ENCODE data around the gene PCDHA5.

Gene PCDHA5

DNA sequence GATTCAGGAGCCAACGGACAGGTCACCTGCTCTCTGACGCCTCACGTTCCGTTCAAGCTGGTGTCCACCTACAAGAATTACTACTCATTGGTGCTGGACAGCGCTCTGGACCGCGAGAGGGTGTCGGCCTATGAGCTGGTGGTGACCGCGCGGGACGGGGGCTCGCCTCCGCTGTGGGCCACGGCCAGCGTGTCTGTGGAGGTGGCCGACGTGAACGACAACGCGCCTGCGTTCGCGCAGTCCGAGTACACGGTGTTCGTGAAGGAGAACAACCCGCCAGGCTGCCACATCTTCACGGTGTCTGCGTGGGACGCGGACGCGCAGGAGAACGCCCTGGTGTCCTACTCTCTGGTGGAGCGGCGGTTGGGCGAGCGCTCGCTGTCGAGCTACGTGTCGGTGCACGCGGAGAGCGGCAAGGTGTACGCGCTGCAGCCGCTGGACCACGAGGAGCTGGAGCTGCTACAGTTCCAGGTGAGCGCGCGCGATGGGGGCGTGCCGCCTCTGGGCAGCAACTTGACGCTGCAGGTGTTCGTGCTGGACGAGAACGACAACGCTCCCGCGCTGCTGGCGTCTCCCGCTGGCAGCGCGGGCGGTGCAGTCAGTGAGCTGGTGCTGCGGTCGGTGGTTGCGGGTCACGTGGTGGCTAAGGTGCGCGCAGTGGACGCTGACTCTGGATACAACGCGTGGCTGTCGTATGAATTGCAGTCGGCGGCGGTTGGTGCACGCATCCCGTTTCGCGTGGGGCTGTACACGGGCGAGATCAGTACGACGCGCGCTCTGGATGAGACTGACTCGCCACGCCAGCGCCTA is 36.0 kb downstream of the PCDHA5 start:
- no peak overlapping the region for H3K27ac ChIP-seq
- TF ChIP-seq, protein P1, sequence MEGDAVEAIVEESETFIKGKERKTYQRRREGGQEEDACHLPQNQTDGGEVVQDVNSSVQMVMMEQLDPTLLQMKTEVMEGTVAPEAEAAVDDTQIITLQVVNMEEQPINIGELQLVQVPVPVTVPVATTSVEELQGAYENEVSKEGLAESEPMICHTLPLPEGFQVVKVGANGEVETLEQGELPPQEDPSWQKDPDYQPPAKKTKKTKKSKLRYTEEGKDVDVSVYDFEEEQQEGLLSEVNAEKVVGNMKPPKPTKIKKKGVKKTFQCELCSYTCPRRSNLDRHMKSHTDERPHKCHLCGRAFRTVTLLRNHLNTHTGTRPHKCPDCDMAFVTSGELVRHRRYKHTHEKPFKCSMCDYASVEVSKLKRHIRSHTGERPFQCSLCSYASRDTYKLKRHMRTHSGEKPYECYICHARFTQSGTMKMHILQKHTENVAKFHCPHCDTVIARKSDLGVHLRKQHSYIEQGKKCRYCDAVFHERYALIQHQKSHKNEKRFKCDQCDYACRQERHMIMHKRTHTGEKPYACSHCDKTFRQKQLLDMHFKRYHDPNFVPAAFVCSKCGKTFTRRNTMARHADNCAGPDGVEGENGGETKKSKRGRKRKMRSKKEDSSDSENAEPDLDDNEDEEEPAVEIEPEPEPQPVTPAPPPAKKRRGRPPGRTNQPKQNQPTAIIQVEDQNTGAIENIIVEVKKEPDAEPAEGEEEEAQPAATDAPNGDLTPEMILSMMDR (conservative IDR thresholded peaks at IDR 0.05) = no peak

DNA sequence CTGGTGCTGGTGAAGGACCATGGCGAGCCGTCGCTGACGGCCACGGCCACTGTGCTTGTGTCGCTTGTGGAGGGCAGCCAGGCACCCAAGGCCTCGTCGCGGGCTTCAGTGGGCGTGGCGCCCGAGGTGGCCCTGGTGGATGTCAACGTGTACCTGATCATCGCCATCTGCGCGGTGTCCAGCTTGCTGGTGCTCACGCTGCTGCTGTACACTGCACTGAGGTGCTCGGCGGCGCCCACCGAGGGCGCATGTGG is 36.5 kb downstream of the PCDHA5 start:
- no peak overlapping the region for H3K27ac ChIP-seq
- TF ChIP-seq, protein P1 (conservative IDR thresholded peaks at IDR 0.05) = no peak

DNA sequence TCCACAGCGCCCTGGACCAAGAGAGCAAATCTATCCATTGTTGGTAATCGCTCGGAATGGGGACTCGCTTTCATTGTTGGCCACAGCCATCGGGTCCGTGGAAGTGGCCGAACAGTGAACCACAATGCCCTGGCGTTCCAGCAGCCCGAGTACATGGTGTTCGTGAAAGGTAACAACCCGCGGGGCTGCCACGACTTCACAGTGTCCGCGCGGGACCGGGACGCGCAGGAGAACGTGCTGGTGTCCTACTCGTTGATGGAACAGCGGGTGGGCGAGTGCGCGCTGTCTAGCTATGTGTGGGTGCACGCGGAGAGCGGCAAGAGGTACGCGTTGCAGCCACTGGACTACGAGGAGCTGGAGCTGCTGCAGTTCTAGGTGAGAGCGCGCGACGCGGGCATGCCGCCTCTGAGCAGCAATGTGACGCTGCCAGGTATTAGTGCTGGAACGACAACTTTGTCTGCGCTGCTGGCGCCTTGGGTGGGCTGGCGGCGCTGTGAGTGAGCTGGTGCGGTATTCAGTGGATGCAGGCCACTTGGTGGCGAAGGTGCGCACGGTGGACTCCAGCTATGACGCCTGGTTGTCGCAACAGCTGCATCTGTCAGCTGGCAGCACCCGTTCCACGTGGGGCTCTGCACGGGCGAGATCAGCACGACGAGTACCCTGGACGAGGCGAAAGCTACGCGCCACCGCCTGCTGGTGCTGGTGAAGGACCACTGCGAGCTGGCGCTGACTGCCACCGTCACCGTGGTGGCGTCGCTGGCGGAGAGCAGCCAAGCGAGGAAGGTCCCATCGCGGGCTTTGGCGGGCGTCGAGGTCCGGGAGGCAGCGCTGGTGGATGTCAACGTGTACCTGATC is 41.3 kb downstream of the PCDHA5 start:
- TF ChIP-seq, protein P1 (conservative IDR thresholded peaks at IDR 0.05) = no peak
- no peak overlapping the region for H3K27ac ChIP-seq

DNA sequence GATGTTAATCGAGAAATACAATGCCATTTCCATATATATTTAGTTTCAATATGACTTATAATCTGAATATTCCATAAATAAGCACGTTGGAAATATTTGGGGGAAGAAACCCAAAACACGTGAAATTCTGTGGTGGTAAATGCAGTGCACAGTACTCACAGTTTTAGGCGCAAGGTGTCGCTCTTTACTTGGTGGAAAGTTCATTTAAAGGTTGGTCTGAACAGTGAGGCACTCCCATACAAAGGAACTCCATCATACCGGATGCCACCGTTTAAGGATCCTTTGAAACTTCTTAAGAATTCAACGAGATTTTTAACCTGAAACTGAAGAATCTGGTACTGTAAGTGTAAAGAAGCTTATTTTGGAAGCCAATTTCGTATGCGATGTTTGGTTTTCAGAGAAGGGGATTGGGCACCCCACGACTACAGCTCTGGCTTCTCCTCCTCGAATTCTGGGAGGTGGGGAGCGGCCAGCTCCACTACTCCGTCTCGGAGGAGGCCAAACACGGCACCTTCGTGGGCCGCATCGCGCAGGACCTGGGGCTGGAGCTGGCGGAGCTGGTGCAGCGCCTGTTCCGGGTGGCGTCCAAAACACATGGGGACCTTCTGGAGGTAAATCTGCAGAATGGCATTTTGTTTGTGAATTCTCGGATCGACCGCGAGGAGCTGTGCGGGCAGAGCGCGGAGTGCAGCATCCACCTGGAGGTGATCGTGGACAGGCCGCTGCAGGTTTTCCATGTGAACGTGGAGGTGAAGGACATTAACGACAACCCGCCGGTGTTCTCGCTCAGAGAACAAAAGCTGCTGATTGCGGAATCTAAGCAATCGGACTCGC is 47.5 kb downstream of the PCDHA5 start, which contains the start of gene PCDHA11:
Gene PCDHA11, plus strand, starts transcription at position 237 of the 834 bp plus-strand sequence. Its CDS starts 147 bp downstream, at position 384.
- H3K27ac ChIP-seq = peak within 1 kb of the TSS; percentile 58
- TF ChIP-seq, protein P1 (conservative IDR thresholded peaks at IDR 0.05) = peak; percentile 67

DNA sequence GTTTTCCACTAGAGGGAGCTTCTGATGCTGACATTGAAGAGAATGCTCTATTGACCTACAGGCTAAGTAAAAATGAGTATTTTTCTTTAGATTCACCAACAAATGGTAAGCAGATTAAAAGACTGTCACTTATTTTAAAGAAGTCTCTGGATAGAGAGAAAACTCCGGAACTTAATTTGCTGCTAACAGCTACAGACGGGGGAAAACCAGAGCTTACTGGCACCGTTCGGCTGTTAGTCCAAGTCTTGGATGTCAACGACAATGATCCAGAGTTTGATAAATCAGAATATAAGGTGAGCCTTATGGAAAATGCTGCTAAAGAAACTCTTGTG is 48.1 kb downstream of the PCDHA5 start:
- peak overlapping the region; percentile 58 for H3K27ac ChIP-seq
- TF ChIP-seq, protein P1 (conservative IDR thresholded peaks at IDR 0.05) = peak; percentile 48

DNA sequence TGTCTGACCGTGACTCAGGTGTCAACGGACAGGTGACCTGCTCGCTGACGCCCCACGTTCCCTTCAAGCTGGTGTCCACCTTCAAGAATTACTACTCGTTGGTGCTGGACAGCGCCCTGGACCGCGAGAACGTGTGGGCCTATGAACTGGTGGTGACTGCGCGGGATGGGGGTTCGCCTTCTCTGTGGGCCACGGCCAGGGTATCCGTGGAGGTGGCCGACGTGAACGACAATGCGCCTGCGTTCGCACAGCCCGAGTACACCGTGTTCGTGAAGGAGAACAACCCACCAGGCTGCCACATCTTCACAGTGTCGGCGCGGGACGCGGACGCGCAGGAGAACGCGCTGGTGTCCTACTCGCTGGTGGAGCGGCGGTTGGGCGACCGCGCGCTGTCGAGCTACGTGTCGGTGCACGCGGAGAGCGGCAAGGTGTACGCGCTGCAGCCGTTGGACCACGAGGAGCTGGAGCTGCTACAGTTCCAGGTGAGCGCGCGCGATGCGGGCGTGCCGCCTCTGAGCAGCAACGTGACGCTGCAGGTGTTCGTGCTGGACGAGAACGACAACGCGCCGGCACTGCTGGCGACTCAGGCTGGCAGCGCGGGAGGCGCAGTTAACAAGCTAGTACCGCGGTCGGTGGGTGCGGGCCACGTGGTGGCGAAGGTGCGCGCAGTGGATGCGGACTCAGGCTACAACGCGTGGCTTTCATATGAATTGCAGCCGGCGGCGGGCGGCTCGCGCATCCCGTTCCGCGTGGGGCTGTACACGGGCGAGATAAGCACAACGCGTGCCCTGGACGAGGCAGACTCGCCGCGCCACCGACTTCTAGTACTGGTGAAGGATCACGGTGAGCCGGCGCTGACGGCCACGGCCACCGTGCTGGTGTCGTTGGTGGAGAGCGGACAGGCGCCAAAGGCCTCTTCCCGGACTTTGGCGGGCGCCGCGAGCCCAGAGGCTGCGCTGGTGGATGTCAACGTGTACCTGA is 49.1 kb downstream of the PCDHA5 start:
- TF ChIP-seq, protein P1 (conservative IDR thresholded peaks at IDR 0.05) = no peak
- H3K27ac ChIP-seq = no peak overlapping the region

Data from VCaP (cell line).